Choroid plexus epithelial cell (primary cell): ENCODE results near the gene GXYLT2.

ENCODE experiments used
- DNase-seq: peaks from one replicate; pipeline ENCODE4 v3.0.0-alpha.2; 2010; ENCODE audit warnings: low read depth
- H3K4me3 ChIP-seq: 2 replicates; pipeline ENCODE4 v1.5.1; 2011; ENCODE audit warnings: low read depth, mild to moderate bottlenecking, control low read depth, low read length, moderate library complexity
- TF ChIP-seq, protein P1 (sequence below): conservative IDR thresholded peaks from 2 replicates; pipeline ENCODE4 v1.5.1; 2011; ENCODE audit warnings: low read depth, mild to moderate bottlenecking, control low read depth, inconsistent platforms, low read length, moderate library complexity

Gene GXYLT2

DNA sequence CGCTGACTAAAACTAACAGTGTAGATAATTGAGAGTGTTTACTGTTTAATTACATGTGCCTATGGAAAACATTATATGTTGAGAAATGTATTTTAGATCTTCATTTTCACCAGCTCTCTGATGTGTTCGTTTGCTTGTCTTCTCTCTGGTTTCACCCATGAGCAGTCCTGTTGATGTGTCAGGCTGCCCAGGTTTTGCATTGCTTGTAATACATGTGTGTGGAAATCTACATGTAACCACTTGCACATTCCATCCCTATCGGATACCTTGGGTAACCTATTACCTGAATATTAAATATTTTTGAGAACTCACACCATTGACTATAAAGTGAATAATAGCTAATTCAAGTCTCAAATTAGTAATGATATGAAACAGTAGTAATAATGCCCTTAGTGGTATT, 121.9 kb downstream of the GXYLT2 start:
- no peak overlapping the region for H3K4me3 ChIP-seq
- no peak for DNase-seq
- TF ChIP-seq, protein P1, sequence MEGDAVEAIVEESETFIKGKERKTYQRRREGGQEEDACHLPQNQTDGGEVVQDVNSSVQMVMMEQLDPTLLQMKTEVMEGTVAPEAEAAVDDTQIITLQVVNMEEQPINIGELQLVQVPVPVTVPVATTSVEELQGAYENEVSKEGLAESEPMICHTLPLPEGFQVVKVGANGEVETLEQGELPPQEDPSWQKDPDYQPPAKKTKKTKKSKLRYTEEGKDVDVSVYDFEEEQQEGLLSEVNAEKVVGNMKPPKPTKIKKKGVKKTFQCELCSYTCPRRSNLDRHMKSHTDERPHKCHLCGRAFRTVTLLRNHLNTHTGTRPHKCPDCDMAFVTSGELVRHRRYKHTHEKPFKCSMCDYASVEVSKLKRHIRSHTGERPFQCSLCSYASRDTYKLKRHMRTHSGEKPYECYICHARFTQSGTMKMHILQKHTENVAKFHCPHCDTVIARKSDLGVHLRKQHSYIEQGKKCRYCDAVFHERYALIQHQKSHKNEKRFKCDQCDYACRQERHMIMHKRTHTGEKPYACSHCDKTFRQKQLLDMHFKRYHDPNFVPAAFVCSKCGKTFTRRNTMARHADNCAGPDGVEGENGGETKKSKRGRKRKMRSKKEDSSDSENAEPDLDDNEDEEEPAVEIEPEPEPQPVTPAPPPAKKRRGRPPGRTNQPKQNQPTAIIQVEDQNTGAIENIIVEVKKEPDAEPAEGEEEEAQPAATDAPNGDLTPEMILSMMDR, result no peak

DNA sequence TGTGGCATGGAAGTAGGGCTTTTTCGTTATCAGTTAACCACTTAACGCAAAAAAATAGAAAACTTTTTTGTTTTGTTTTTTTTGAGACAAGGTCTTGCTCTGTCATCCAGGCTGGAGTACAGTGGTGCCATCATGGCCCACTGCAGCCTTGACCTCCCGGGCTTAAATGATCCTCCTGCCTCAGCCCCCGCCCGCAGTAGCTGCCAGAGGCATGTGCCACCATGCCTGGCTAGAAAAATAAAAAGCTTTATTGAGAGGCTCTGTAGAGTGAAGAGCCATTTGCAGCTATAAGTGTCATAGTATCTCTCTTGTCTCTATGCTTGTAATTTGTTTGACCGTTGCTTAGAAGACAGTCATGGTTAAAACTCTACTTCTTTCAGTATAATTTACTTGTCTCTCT, 122.3 kb downstream of the GXYLT2 start:
- H3K4me3 ChIP-seq, result no peak overlapping the region
- no peak for DNase-seq
- TF ChIP-seq, protein P1, result no peak

DNA sequence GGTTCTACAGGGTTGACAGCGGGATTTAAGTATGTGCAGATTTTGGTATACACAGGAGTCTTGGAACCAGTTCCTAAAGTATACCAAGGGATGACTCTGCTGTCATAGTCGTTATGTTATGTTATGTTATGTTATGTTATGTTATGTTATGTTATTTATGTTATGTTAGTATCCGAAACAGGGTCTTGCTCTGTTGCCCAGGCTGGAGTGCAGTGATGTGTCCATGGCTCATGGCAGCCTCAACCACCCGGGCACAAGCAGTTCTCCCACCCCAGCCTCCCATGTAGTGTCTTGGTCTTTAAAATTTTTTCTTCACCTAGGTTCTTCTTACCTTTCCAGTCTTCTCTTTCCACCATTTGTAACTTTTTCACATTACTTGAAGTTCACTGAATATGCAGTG, 130.5 kb downstream of the GXYLT2 start:
- TF ChIP-seq, protein P1, result no peak
- H3K4me3 ChIP-seq, result no peak overlapping the region
- DNase-seq, result no peak

DNA sequence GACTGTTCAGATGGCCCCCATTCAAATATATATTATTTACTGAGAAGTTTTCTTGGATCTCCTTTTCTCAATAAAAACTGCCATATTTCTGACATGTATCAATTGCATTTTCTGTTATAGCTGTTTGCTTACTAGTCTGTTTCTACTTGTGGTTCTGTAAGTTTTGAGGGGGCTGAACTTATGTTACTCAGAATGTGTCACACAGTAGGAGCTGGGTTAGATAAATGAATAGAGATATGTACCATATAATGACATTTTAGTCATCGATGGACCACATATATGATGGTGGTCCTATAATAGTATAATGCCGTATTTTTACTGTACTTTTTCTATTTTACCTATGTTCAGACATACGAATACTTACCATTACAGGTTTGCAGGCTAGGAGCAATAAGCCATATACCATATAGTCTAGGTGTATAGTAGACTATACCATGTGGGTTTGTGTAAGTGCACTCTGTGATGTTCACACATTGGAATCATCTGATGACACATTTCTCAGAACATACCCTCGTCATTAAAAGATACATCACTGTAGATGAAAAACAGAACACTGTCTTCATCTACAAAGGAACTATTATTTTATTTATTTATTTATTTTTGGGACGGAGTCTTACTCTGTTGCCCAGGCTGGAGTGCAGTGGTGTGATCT, 131.1 kb downstream of the GXYLT2 start:
- no peak overlapping the region for H3K4me3 ChIP-seq
- TF ChIP-seq, protein P1, result no peak
- DNase-seq, result no peak

DNA sequence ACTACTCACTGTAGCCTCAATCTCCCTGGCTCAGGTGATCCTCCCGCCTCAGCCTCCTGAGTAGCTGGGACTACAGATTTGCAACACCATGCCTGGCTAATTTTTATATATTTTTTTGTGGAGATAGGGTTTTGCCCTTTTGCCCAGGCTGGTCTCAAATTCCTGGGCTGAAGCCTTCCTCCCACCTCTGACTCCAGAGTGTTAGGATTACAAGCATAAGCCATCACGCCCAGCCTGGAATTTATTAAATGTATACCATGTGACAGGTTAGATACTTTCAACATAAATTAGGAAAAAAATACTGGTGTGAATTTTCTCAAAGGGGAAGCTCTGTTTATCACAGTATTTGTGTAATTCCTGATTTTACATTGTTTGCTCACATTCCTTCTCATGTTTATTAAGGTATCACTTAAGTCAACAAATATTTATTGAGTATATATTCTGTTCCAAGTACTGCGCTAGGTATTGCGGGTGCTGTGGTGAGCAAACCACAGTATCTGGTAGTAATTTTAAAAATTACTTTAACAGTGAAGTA, 133.5 kb downstream of the GXYLT2 start:
- H3K4me3 ChIP-seq, result no peak overlapping the region
- TF ChIP-seq, protein P1, result no peak
- no peak for DNase-seq

DNA sequence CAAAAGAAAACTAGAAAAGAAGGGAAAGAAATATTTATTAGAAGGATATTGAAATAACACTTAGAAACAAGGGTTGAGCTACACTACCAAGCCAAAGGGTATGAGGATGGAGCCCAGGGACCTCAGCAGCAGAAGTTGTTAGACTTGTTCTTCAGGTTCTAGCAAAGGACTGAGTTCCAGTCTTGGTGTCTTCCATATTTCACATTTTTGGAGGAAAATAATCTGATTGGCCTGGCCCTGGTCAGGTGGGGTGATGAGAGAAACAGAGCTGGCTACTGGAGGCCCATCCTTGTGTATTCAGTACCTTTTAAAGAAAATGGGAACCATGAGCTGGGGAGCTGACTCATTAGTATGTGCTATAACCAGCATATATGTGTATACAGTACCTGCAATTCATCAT, 137.0 kb downstream of the GXYLT2 start:
- DNase-seq, result no peak
- no peak overlapping the region for H3K4me3 ChIP-seq

More for the DNA sequence above, 137.0 kb downstream of the GXYLT2 start:
- TF ChIP-seq, protein P1, result no peak
